ENCODE data around the gene MGAT1. TPM values are rescaled to one million over a fixed set of nuclear protein-coding genes. Genes with fewer than 3 reads are reported as not detected.
A peak's percentile ranks its signal among the peaks of the same experiment; 100 is the strongest.

Gene MGAT1
- total RNA-seq, 1 donor from 2014 or later: 67.0 TPM

DNA sequence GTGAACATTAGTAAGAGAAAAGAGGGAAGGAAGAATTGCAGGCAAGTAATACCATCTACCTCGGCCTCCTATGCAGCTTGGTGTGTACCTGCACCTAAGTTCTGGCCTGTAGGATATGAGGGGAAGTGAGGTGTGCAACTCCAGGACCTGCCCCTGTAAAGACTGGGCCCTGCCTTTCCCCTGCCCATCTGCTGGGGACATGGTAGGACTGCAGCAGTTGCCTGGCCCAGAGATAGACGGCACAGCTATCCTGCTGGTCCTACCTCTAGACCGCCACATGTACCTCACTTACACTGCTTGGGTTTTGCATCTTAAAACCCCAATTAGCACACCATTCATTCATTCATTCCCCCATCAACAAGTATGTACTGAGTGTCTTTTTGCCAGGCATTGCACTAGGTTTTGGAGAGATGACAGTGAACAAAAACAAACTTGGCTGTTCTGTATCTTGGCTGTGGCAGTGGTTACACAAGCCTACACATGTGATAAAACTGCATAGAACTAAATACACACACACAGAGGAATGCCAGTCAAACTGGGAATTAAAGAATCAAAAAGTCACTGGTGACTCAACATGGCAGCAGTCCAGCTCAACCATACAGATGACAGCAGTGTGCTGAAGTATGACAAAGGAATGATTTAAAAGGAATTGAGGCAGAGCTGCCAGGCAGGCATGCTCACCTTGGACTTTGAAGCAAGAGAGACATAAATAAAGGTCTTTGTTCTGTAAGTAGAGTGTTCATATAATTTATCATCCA lies 23.3 kb upstream of the MGAT1 start:
- intact Hi-C loops (cut with micrococcal nuclease): no loop called here
- no peak for DNase-seq
- peak; percentile 24 for ATAC-seq

DNA sequence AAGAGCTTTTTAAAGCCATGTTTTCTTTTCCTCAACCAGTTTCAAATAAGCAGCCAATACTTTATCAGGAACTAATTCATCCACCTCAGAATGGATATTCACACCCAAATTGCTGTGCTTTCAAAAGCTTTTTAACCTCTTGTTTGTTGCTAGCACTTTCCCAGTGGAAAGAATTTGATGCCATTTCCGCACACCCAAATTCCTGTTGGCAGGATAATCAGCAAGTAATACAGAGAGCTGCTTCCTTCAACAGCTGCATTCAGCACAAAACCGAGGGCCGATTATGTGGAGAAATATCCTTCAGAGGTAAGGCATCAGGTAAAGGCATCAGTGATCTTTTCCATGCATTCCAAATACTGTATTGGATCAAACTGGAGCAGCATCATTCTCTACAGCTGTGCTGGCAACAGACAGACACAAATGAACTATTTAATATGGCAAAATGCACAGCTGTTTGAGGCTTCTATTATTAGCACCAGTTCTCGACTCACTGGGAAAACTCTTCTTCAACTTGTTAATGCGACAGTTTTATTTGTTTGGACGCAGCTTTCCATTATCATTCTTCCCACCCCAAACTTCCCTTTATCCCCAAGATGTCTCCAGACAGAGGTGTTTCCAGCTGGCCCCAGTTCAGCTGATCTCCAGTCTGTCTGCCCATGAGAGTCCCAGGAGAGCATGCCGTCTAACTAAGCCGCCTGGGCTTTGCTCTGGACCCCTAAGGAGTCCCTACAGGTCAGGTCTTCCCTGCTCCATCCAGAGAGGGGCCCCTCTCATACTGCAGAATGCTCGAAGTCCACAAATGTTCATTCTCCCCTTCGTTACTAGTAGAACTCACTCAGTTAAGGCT lies 22.2 kb upstream of the MGAT1 start:
- intact Hi-C loops (cut with micrococcal nuclease): no loop called here
- ATAC-seq (no peak), DNase-seq (no peak)

DNA sequence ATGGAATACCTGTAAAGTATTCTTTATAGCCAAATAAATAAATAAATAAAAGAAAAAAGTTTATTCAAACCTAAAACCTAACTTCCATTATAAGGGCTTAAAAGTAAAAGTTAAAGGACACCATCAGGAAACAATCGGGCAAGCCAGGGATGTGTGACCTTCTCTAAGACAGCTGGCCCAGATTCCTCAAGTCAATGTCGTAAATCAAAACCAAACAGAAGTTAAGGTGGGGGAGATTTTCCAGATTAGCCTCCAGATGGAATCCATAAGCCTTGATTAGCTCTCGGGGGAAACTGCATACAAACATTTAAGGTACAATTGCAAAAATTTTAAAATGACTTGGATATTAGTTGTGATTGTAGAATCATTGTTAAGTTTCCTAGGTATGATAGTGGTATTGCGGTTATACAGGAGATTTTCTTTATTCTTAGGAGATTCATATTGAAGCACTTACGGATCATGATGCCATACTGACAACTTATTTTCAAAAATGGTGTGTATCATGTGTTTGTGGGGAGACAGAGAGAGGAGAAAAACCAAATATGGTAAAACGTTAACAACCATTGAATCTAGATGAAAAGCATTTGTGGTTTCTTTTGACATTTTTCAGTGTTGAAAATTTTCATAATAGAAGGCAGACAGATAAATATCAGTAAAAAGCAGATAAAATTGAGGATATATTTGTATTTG lies 21.5 kb upstream of the MGAT1 start:
- no peak for ATAC-seq
- DNase-seq: no peak
- intact Hi-C loops (cut with micrococcal nuclease): no loop called here

DNA sequence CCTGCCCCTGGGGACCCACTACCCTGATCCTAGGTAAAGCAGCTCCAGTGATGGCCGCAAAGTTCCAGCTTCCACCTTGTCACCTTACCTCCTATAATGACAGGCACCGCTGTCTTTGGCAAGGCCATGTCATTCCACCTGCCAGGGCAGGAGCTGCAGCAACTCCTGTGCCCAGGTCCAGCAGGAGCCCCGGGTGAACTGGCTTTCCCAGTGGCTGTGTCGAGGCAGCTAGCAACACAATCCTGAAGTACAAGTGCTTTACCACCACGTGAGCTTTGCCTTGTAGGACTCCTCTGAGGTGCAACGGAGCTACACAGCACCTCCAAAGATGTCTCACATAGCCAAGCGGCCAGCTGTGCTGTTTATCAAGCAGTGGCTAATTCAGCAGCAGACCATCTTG lies 20.7 kb upstream of the MGAT1 start:
- ATAC-seq: no peak
- intact Hi-C loops (cut with micrococcal nuclease): no loop called here
- DNase-seq: no peak

DNA sequence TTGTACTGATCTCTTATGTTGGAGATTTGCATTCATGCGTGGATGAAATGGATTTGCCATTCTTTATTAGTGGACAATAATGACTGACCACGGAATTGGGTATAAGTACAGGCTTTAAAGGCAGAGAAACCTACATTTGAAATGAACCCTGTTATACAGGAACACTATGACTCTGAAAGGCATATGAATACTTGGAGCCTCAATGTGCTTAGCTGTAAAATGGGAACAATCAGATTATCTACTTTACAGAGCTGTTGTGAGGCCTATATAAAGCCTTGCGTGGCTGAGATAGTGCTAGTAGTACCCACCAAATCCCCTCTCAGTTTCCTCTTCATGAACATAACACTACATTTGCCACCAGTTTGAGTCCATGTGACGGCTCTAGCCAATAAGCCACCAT lies 18.9 kb upstream of the MGAT1 start:
- no peak for ATAC-seq
- intact Hi-C loops (cut with micrococcal nuclease): no loop called here
- DNase-seq: no peak

DNA sequence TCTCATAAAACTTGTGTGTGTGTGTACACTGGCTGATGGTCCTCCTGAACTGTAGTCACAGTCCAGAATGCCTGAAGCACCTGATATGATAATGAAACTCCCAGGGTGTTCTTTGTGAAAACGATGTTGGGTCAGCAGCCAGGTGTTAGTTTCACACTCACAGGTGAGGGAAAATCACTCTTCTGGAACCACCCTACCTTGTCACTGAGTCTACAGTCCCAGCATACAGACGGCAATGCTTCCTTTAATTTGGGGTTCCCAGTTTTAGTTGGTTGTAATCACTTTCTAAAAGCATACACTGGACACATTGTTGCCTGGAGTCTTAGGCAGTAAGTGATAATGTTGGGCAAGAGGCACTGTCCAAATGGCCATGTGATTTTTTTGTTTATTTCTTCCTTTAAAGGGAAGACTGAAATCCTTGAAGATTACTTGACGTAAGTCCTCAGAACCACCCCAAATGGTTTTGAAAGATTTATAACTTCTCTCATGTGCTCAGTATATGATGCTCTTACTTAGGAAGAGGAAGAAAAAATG lies 18.2 kb upstream of the MGAT1 start:
- peak; percentile 41 for ATAC-seq
- DNase-seq: no peak
- intact Hi-C loops (cut with micrococcal nuclease): no loop called here

GRCh38 chr5:180818677-180819341 lies 16.2 kb upstream of the MGAT1 start:
- intact Hi-C loops (cut with micrococcal nuclease): no loop called here
- ATAC-seq (no peak), DNase-seq (no peak)

- DNase-seq (no peak), ATAC-seq (no peak)
- intact Hi-C loops (cut with micrococcal nuclease): no loop called here
Measured at GRCh38 chr5:180817893-180818674, 15.5 kb upstream of the MGAT1 start.

DNA sequence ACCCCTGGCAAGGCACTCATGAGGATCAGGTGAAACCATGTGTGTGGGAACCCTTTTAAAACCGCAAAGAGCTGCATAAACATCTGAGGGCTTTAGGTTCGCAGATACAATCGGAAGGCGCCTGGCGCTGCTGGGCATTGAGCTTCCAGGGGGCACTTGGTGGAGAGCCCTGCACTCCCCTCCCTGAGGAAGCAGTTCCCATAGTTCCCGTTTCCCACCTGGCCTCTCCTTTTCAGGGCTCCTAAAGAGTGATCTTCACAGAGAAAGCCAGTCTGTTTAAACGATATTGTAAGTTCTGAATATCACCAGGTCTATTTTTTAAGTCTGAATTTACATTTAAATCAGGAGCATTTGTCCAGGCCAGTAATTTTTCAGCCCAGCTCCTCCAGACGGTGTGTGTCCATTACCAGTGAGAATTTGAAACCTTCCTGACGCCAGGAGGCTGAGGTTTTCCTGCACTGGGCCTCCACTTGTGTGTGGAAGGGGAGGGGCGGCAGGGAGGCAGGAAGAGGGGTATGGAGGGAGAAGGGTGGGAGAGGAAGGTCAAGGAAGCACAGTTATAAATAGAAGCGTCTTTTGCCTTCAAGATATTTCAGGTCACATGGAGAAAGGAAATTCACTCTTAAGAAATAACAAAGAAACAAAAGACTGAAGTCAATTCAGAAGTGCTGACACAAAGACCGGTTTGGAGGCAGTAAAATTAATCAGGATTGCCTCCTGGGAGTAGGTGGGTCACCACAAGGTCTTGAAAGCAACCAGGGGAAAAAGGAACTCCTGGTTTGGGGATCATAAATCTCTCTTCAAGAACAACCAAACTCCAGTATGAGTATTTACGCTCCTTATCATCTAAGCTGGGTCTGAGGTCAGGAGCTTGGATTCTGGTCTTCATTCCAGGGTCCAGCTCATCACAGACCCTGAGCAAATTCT lies 14.3 kb upstream of the MGAT1 start:
- ATAC-seq (peak; percentile 67), DNase-seq (peak; percentile 52)
- intact Hi-C loops (cut with micrococcal nuclease): no loop called here

DNA sequence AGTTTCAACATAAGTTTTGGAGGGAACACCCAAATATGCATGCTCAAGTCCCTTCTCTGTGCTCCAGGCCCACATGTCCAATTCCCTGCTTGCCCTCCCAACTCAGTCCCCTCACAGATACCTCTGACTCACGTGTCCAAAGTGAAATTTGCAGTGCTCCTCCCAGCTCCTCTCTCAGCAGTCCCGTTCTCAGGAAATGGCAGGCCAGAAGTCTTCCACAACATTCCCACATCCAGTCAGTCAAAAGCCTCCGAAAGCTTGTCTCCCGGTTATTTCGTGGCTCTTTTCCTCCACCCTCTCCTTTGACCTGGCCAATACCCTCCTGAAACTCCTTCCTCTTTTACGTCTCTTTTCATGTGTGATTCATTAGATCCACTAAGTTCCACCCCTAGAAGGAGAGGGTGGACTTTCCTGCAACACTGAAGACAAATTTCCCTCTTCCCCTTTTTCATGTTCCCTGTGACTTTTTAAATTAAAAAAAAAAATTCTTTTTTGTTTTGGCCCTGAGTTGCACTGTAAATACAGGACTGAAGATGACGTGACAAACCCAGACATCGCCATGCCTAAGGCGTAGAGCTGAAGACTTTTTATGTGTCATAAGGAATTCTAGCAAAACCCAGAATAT lies 12.8 kb upstream of the MGAT1 start:
- no peak for DNase-seq
- no peak for ATAC-seq
- intact Hi-C loops (cut with micrococcal nuclease): no loop called here

DNA sequence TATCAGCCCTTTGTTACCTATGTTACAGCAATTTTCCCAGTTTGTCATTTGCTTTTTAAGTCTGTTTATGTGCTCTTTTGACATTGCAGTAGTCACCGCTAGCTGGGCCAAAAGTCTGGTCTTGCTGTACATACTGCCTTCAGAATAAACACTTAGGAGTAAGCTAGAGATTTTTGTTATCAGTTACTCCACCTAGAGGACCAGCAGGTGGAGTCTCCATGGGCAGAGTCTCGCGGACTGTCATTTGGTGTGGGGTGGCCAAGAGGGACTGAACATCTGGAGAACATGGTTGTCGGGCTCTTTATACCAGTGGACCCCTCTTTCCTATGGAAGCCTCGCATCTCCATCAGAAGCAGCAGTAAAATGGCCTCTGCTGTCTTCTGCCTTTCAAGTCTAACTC lies 10.8 kb upstream of the MGAT1 start:
- ATAC-seq: no peak
- intact Hi-C loops (cut with micrococcal nuclease): no loop called here
- no peak for DNase-seq

- DNase-seq (no peak), ATAC-seq (no peak)
- intact Hi-C loops (cut with micrococcal nuclease): no loop called here
Measured at GRCh38 chr5:180811623-180812124, 9.1 kb upstream of the MGAT1 start.

DNA sequence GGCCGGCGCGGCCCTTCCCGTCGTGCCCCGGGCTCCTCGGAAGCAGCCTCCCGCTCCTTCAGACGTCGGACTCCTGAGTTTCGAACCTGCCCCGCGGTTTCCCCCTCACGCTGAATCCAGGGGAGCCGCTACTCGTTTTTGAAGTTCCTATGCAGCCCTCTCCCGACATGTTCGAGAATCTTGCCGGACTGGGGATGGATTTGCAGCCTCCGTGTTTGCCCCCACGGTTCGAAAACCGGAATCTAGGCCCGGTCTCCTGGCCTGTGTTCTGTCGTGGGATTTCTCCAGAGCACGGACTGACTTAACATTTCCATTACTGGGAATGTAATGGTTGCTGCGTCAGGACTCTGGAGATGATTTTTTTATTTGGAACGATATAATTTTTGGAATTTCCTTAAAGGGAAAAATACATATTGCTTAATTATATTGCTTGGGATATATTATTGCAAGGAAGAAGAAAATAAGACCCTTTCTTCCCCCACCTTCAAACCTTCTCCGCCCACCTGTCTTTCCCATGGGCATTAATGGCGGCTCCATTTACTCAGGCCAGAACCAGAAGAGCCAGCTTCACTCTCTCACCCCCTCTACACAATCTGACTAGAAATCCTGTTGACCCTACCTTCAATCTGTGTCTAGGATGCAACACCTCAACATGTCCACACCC lies 8.5 kb upstream of the MGAT1 start:
- no peak for ATAC-seq
- no peak for DNase-seq
- intact Hi-C loops (cut with micrococcal nuclease): no loop called here

GRCh38 chr5:180810210-180810958 lies 7.8 kb upstream of the MGAT1 start:
- ATAC-seq: peak; percentile 95
- DNase-seq: peak; percentile 98
- intact Hi-C loops (cut with micrococcal nuclease): no loop called here

- ATAC-seq: peak; percentile 93
- intact Hi-C loops (cut with micrococcal nuclease): no loop called here
- no peak for DNase-seq
Measured at GRCh38 chr5:180809403-180810209, 7.0 kb upstream of the MGAT1 start.

Measured in left ventricle myocardium superior (tissue), 1 donor.